K562 (cell line): ENCODE measurements around the gene HP1BP3. TPM values are rescaled to one million over a fixed set of nuclear protein-coding genes. Genes with fewer than 3 reads are reported as not detected.
A peak's percentile ranks its signal among the peaks of the same experiment; 100 is the strongest.

ENCODE experiments used
- CHD1 ChIP-seq: fragments of 200-600 bp; sonication (generic); IDR thresholded peaks from one replicate; pipeline ENCODE4 v1.6.1; 2012; ENCODE audit warnings: mild to moderate bottlenecking, moderate library complexity, low read length, inconsistent platforms
- CHD2 ChIP-seq: IDR thresholded peaks from 2 replicates; pipeline ENCODE4 v1.6.1; 2011; ENCODE audit warnings: low read depth, low read length
- ETV6 ChIP-seq, 3 experiments: fragments of 150-350 bp in 1 of 3; sonication (generic) in 1 of 3; formaldehyde crosslinking in 1 of 3; IDR thresholded peaks; 2 replicates each; pipeline versions ENCODE4 v1.6.1 to v1.8.0; 2014 to 2022; ENCODE audit warnings: borderline replicate concordance in 2 of 3, low read depth in 2 of 3, antibody characterized with exemption in 1 of 3, low read length in 1 of 3, mild to moderate bottlenecking in 1 of 3, missing genetic modification reagents in 1 of 3
- FOXK2 ChIP-seq, 2 experiments: fragments of 450-650 bp; IDR thresholded peaks in 1 of 2; conservative IDR thresholded peaks in 1 of 2; 2 replicates each; pipeline ENCODE4 v1.6.1; 2016; ENCODE audit warnings: low read depth in 2 of 2, mild to moderate bottlenecking in 1 of 2
- FOXP1 ChIP-seq: sonication (generic); formaldehyde crosslinking; IDR thresholded peaks from 2 replicates; pipeline ENCODE4 v1.8.0; 2022; ENCODE audit warnings: mild to moderate bottlenecking, missing genetic modification reagents
- JUN ChIP-seq, 2 experiments: sonication (generic) in 1 of 2; formaldehyde crosslinking in 1 of 2; IDR thresholded peaks; 2 replicates each; pipeline versions ENCODE4 v1.6.1 to v1.8.0; 2012 to 2022; ENCODE audit warnings: borderline replicate concordance in 2 of 2, mild to moderate bottlenecking in 2 of 2, improper control_type of control experiment in 1 of 2, low read depth in 1 of 2, low read length in 1 of 2, missing genetic modification reagents in 1 of 2
- MYC ChIP-seq, 2 experiments: fragments of 250-450 bp in 1 of 2; sonication (Bioruptor Pico) in 1 of 2; IDR thresholded peaks; 2 replicates each; pipeline versions ENCODE4 v1.5.1 to v1.6.1; 2012 to 2021; ENCODE audit warnings: low read depth in 2 of 2, borderline replicate concordance in 1 of 2, improper control_type of control experiment in 1 of 2, low read length in 1 of 2, mild to moderate bottlenecking in 1 of 2, moderate library complexity in 1 of 2
- NFE2L1 ChIP-seq: fragments of 450-650 bp; IDR thresholded peaks from 2 replicates; pipeline ENCODE4 v1.6.1; 2016; ENCODE audit warnings: missing genetic modification characterization, low read depth, mild to moderate bottlenecking, missing compliant biosample characterization, moderate library complexity, borderline replicate concordance
- NR2F6 ChIP-seq: fragments of 450-650 bp; formaldehyde crosslinking; IDR thresholded peaks from 2 replicates; pipeline ENCODE4 v1.4.0; 2020; ENCODE audit warnings: mild to moderate bottlenecking
- PHF8 ChIP-seq: fragments of 200-600 bp; sonication (generic); IDR thresholded peaks from 2 replicates; pipeline ENCODE4 v1.6.1; 2012; ENCODE audit warnings: mixed run types, mild to moderate bottlenecking, inconsistent platforms, low read length, moderate library complexity, borderline replicate concordance
- SNIP1 ChIP-seq: fragments of 450-650 bp; IDR thresholded peaks from 2 replicates; pipeline ENCODE4 v1.7.1; 2017; ENCODE audit warnings: low read depth, mild to moderate bottlenecking
- TSC22D4 ChIP-seq: fragments of 450-650 bp; IDR thresholded peaks from 2 replicates; pipeline ENCODE4 v1.6.1; 2016; ENCODE audit warnings: missing genetic modification characterization, missing biosample characterization, control low read depth
- ZNF699 ChIP-seq: fragments of 250-450 bp; sonication (Bioruptor Pico); IDR thresholded peaks from 2 replicates; pipeline ENCODE4 v1.8.0; 2021; ENCODE audit warnings: mild to moderate bottlenecking, moderate library complexity; ENCODE audit not compliant: insufficient replicate concordance
- ZNF75A ChIP-seq: fragments of 450-650 bp; formaldehyde crosslinking; IDR thresholded peaks from 2 replicates; pipeline ENCODE4 v1.4.0; 2020; ENCODE audit warnings: mild to moderate bottlenecking
- ZZZ3 ChIP-seq: fragments of 450-650 bp; IDR thresholded peaks from 2 replicates; pipeline ENCODE4 v1.6.1; 2016; ENCODE audit warnings: antibody characterized with exemption, mild to moderate bottlenecking, moderate library complexity
- polyA plus RNA-seq, 8 experiments: library from polyadenylated mRNA; depleted of rRNA in 4 of 8; stranded (reverse) in 5 of 8; unstranded in 3 of 8; fragments of >200 nt; fragmentation: Nextera tagmentation in 2 of 8; fragmentation: Illumina TruSeq in 1 of 8; extraction: Ambion mirVana in 2 of 8; extraction: Trizol in 1 of 8; gene quantifications; 2 replicates each; pipeline versions ENCODE4 v1.2.1 to v1.2.3, GENCODE V29; 2011 to 2014; ENCODE audit warnings: inconsistent platforms in 1 of 8, missing spikeins in 1 of 8
- total RNA-seq, 7 experiments: library from RNA; depleted of rRNA in 6 of 7; stranded (reverse); fragments of >200 nt in 6 of 7; fragmentation: Illumina TruSeq in 2 of 7; extraction: Trizol in 2 of 7; gene quantifications; 2 replicates each; pipeline versions ENCODE4 v1.2.1 to v1.2.3, GENCODE V29; 2011 to 2021; ENCODE audit warnings: low replicate concordance in 1 of 7
- TF ChIP-seq, protein P1 (sequence below), 2 experiments: fragments of 450-650 bp in 1 of 2; sonication (generic) in 1 of 2; formaldehyde crosslinking in 1 of 2; IDR thresholded peaks; 2 replicates each; pipeline versions ENCODE4 v1.7.1 to v1.9.0; 2016 to 2022; ENCODE audit warnings: inconsistent platforms in 1 of 2, mild to moderate bottlenecking in 1 of 2, missing genetic modification reagents in 1 of 2

HP1BP3 gene
- total and polyA plus RNA-seq, 9 of the 15 experiments (the other 6 are each of a cell fraction or from before 2014, with no cell fraction given) = 57.3 to 513 (median 240) TPM

DNA sequence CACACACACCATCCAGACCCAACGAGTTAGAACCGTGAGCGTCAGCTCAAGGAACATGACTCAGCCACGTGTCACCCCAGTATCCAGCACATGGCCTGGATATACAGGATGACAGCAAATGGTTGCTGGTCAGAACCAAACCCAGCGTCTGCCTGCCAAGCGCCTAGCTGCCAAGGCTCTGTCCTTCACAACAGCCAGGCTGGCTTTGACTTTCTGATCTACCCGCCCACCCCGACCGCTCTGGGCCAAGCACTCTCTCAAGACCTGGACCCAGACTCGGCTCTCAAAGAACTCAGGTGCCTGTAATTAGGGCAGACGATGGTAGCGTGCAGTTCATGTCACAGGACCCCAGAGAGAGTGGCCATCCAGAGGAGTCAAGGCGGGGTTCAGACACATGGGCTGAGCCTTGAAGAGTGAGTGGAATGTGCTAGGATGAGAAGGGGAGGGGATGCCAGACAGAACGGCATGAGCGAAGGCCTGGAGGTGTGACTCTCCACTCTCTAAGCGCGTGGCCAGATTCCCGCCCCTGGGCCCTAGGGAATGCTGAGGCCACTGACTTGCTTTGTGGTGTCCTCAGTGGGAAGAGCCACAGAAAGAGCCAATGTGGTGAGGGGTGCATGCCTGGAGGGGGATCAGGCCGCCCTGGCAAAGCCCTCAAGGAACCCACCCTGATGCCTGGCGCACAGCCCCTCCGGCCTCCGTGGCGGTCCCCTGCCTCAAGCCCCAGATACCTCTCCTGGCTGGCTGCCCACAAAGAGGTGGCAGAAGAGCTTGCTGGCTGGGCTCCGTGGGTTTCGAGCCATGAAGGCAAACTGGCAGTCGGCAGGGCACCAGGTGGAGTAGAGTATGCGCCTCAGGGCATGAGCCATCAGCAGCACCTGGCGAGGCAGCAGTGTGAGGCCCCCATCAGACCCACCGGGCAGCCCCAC is 61.7 kb downstream of the HP1BP3 start (continued):
- TF ChIP-seq, protein P1, sequence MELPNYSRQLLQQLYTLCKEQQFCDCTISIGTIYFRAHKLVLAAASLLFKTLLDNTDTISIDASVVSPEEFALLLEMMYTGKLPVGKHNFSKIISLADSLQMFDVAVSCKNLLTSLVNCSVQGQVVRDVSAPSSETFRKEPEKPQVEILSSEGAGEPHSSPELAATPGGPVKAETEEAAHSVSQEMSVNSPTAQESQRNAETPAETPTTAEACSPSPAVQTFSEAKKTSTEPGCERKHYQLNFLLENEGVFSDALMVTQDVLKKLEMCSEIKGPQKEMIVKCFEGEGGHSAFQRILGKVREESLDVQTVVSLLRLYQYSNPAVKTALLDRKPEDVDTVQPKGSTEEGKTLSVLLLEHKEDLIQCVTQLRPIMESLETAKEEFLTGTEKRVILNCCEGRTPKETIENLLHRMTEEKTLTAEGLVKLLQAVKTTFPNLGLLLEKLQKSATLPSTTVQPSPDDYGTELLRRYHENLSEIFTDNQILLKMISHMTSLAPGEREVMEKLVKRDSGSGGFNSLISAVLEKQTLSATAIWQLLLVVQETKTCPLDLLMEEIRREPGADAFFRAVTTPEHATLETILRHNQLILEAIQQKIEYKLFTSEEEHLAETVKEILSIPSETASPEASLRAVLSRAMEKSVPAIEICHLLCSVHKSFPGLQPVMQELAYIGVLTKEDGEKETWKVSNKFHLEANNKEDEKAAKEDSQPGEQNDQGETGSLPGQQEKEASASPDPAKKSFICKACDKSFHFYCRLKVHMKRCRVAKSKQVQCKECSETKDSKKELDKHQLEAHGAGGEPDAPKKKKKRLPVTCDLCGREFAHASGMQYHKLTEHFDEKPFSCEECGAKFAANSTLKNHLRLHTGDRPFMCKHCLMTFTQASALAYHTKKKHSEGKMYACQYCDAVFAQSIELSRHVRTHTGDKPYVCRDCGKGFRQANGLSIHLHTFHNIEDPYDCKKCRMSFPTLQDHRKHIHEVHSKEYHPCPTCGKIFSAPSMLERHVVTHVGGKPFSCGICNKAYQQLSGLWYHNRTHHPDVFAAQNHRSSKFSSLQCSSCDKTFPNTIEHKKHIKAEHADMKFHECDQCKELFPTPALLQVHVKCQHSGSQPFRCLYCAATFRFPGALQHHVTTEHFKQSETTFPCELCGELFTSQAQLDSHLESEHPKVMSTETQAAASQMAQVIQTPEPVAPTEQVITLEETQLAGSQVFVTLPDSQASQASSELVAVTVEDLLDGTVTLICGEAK (IDR thresholded peaks at IDR 0.05) = no peak
- TF ChIP-seq, protein P1 (CRISPR knock-in tag; IDR thresholded peaks at IDR 0.05) = peak; percentile 42; the same call in 1 of the 2 replicates
- TF ChIP-seq ETV6 (IDR thresholded peaks at IDR 0.05; ENCODE audit: borderline replicate concordance in 1 of 2, low read depth in 2 of 2, low read length in 1 of 2) (no peak), ETV6 (CRISPR knock-in tag; IDR thresholded peaks at IDR 0.05; ENCODE audit: borderline replicate concordance) (peak; percentile 86; the same call in 1 of the 2 replicates), NR2F6 (CRISPR knock-in tag) (no peak), ZNF75A (CRISPR knock-in tag) (no peak), TSC22D4 (tag) (no peak), ZZZ3 (no peak), MYC (IDR thresholded peaks at IDR 0.05; ENCODE audit: low read depth, low read length) (no peak), MYC (CRISPR knock-in tag; IDR thresholded peaks at IDR 0.05; ENCODE audit: borderline replicate concordance, low read depth) (no peak), FOXP1 (CRISPR knock-in tag) (peak; percentile 63; the same call in 1 of the 2 replicates), PHF8 (no peak), SNIP1 (no peak), CHD1 (no peak), ZNF699 (CRISPR knock-in tag) (no peak), FOXK2 (conservative IDR thresholded peaks at IDR 0.05 in 1 of 2, IDR thresholded peaks at IDR 0.05 in 1 of 2; ENCODE audit: low read depth in 2 of 2) (no peak), CHD2 (no peak), JUN (IDR thresholded peaks at IDR 0.05; ENCODE audit: borderline replicate concordance, low read depth, low read length) (no peak), JUN (CRISPR knock-in tag; IDR thresholded peaks at IDR 0.05; ENCODE audit: borderline replicate concordance) (0 out of 2 replicates have a peak, but pooled peaks have one; percentile 83), NFE2L1 (tag) (no peak)
